Spleen (tissue), 11 donors: ENCODE results near the gene TBX10. TPM values are rescaled to one million over a fixed set of nuclear protein-coding genes. Genes with fewer than 3 reads are reported as not detected.
"Not testable (repeated sequence)": the region's sequence is repeated elsewhere in the genome, so short reads cannot be mapped to it uniquely, and the experiment has no call there.

Experiments
- DNase-seq: peaks from one replicate; pipeline ENCODE4 v3.0.0-alpha.2; 2020
- H3K27ac ChIP-seq, 8 donors: fragments of 200-600 bp; sonication (generic) in 7 of 8; 1 replicate in 4 of 8; 2 replicates in 4 of 8; pipeline versions ENCODE4 v1.5.0 to v1.8.0; 2016 to 2021; ENCODE audit warnings: inconsistent platforms in 4 of 8, mild to moderate bottlenecking in 4 of 8, moderate library complexity in 1 of 8
- H3K27me3 ChIP-seq, 7 donors: fragments of 200-600 bp; sonication (generic) in 6 of 7; replicated peaks in 1 of 7; 1 replicate in 4 of 7; 2 replicates in 3 of 7; pipeline versions ENCODE4 v1.5.0 to v1.8.0; 2016 to 2021; ENCODE audit warnings: inconsistent platforms in 3 of 7, mild to moderate bottlenecking in 1 of 7
- H3K36me3 ChIP-seq, 6 donors: fragments of 200-600 bp; sonication (generic) in 5 of 6; 1 replicate in 4 of 6; 2 replicates in 2 of 6; pipeline versions ENCODE4 v1.5.0 to v1.8.0; 2016 to 2021; ENCODE audit warnings: inconsistent platforms in 2 of 6
- H3K4me1 ChIP-seq, 6 donors: fragments of 200-600 bp; sonication (generic) in 5 of 6; 1 replicate in 3 of 6; 2 replicates in 3 of 6; pipeline versions ENCODE4 v1.5.0 to v1.8.0; 2016 to 2021; ENCODE audit warnings: inconsistent platforms in 3 of 6
- H3K4me3 ChIP-seq, 8 donors: fragments of 200-600 bp; sonication (generic) in 7 of 8; 1 replicate in 4 of 8; 2 replicates in 4 of 8; pipeline versions ENCODE4 v1.5.0 to v1.8.0; 2016 to 2021; ENCODE audit warnings: inconsistent platforms in 4 of 8, mild to moderate bottlenecking in 4 of 8, moderate library complexity in 2 of 8
- H3K9me3 ChIP-seq, 8 donors: fragments of 200-600 bp; sonication (generic) in 7 of 8; 1 replicate in 4 of 8; 2 replicates in 4 of 8; pipeline versions ENCODE4 v1.5.0 to v1.8.0; 2016 to 2021; ENCODE audit warnings: inconsistent platforms in 4 of 8
- CTCF ChIP-seq, 11 experiments: fragments of 200-600 bp in 7 of 11; fragments of 450-650 bp in 4 of 11; sonication (generic) in 4 of 11; IDR thresholded peaks in 8 of 11; conservative IDR thresholded peaks in 3 of 11; 1 replicate in 7 of 11; 2 replicates in 4 of 11; pipeline versions ENCODE4 v1.4.0 to v1.8.0; 2016 to 2021; ENCODE audit warnings: antibody characterized with exemption in 11 of 11, inconsistent platforms in 4 of 11, mild to moderate bottlenecking in 1 of 11
- POLR2A ChIP-seq, 3 donors: fragments of 450-650 bp; IDR thresholded peaks; one replicate each; pipeline ENCODE4 v1.5.1; 2017; ENCODE audit warnings: antibody characterized with exemption in 3 of 3, mild to moderate bottlenecking in 1 of 3
- POLR2AphosphoS5 ChIP-seq, 3 donors: sonication (generic); formaldehyde crosslinking; IDR thresholded peaks; one replicate each; pipeline ENCODE4 v1.5.1; 2017; ENCODE audit warnings: antibody characterized with exemption in 3 of 3
- WGBS, 5 donors: extraction: QIAGEN DNeasy Blood & Tissue Kit in 3 of 5; methylation state at CpG; one replicate each; pipeline versions ENCODE4 v1.1.5 to v1.1.7; 2013 to 2018; 5-methylcytosine and 5-hydroxymethylcytosine counted together
- intact Hi-C: fragments of 100-400 bp; cut with DNase I; formaldehyde crosslinking; loops from one replicate; pipeline ENCODE4 v1.15.0; 2023; ENCODE audit warnings: low total_unique reads
- polyA plus RNA-seq, 3 donors: library from polyadenylated mRNA; stranded (reverse); fragments of 200-250 nt; gene quantifications; one replicate each; pipeline ENCODE4 v1.2.1, GENCODE V29; 2013
- total RNA-seq, 7 donors: library from RNA; depleted of rRNA in 3 of 7; stranded (reverse); fragments of >200 nt in 3 of 7; fragmentation: NEBNext Ultra II Directional in 4 of 7; extraction: Animal tissue kit (Norgen Biotek cat#: 25700) in 4 of 7; gene quantifications; one replicate each; pipeline versions ENCODE4 v1.1.0 to v1.2.1, GENCODE V29; 2016 to 2021
- donor health status: healthy with polysubstance abuse.
- donor health status: DM: no; HTN: no; CAD: no; lungs with moderate emphysema.
- donor health status: DM: no; HTN: no; CAD: no.
- donor health status: Bipolar disorder and iron deficiency.
- donor health status: healthy.
- donor health status: DM: no; HTN: no; CAD: no.
- donor health status: DM: yes; HTN: yes; CAD: no.

TBX10 gene
- total and polyA plus RNA-seq, 10 donors, result 0.08 TPM; not detected in 9

GRCh38 chr11:67640021-67640757 is 626 bp upstream of the TBX10 start:
- intact Hi-C loops, result no loop called here
- H3K27ac ChIP-seq, result no peak overlapping the region
- H3K9me3 ChIP-seq, result peaks cover 0 to 10% (median 5%) of the 10 kb centered on the region in 8 donors
- WGBS, 5 donors, result 52 to 66% (median 54%) methylated on average over 11 to 23 of the region's 23 CpGs
- TF ChIP-seq CTCF (IDR thresholded peaks at IDR 0.05 in 8 of 11, conservative IDR thresholded peaks at IDR 0.05 in 3 of 11) (peak; percentile 18 to 74 (median 65)), POLR2AphosphoS5 (IDR thresholded peaks at IDR 0.05) (no peak)
- DNase-seq, result peak; percentile 87
- H3K36me3 ChIP-seq, result no peaks in the 10 kb centered on the region
- peaks cover 0 to 14% (median 4%) of the 10 kb centered on the region in 6 donors for H3K4me1 ChIP-seq
- H3K4me3 ChIP-seq, result no peak overlapping the region
- peaks cover 0 to 31% (median 3%) of the 10 kb centered on the region in 7 donors for H3K27me3 ChIP-seq

- WGBS, 5 donors, result 85 to 93% (median 91%) methylated on average over 10 to 24 of the region's 24 CpGs
Observed at GRCh38 chr11:67638535-67639437, 777 bp downstream of the TBX10 start.

GRCh38 chr11:67637441-67637840 is 2.1 kb downstream of the TBX10 start:
- intact Hi-C loops, H3K36me3 ChIP-seq, H3K4me1 ChIP-seq, DNase-seq, H3K27ac ChIP-seq, H3K9me3 ChIP-seq, H3K4me3 ChIP-seq: not testable (repeated sequence)
- H3K27me3 ChIP-seq, result peaks cover 0 to 31% (median 3%) of the 10 kb centered on the region in 7 donors
- WGBS, 5 donors, result 83 to 94% (median 86%) methylated on average over 3 of the region's 3 CpGs

More at GRCh38 chr11:67638535-67639437, 777 bp downstream of the TBX10 start:
- H3K4me3 ChIP-seq, result no peak overlapping the region
- peaks cover 0 to 4% (median 1%) of the 10 kb centered on the region in 8 donors for H3K9me3 ChIP-seq
- intact Hi-C loops, result no loop called here
- TF ChIP-seq POLR2A (IDR thresholded peaks at IDR 0.05), result no peak
- TF ChIP-seq CTCF (IDR thresholded peaks at IDR 0.05 in 8 of 11, conservative IDR thresholded peaks at IDR 0.05 in 3 of 11), result no peak
- TF ChIP-seq POLR2AphosphoS5 (IDR thresholded peaks at IDR 0.05), result no peak
- H3K27ac ChIP-seq, result no peak overlapping the region
- H3K27me3 ChIP-seq, result peaks cover 0 to 31% (median 3%) of the 10 kb centered on the region in 7 donors
- peaks cover 0 to 7% (median 2%) of the 10 kb centered on the region in 6 donors for H3K4me1 ChIP-seq
- no peaks in the 10 kb centered on the region for H3K36me3 ChIP-seq
- DNase-seq, result no peak

- Histone ChIP-seq H3K9me3 (no peaks in the 10 kb centered on the region), H3K27me3 (peaks cover 0 to 31% (median 3%) of the 10 kb centered on the region in 7 donors), H3K27ac (no peak overlapping the region), H3K4me3 (no peak overlapping the region), H3K36me3 (no peaks in the 10 kb centered on the region), H3K4me1 (peaks cover 0 to 7% (median 2%) of the 10 kb centered on the region in 6 donors)
- intact Hi-C loops, result no loop called here
- TF ChIP-seq POLR2AphosphoS5 (IDR thresholded peaks at IDR 0.05) (no peak), POLR2A (IDR thresholded peaks at IDR 0.05) (no peak), CTCF (IDR thresholded peaks at IDR 0.05 in 8 of 11, conservative IDR thresholded peaks at IDR 0.05 in 3 of 11) (no peak)
- WGBS, 5 donors, result 66 to 80% (median 70%) methylated on average over 6 of the region's 6 CpGs
- no peak for DNase-seq
Observed at GRCh38 chr11:67636962-67637361, 2.6 kb downstream of the TBX10 start.
